Pulmonary artery endothelial cell (primary cell): Measurements from ENCODE around the gene TBXAS1. TPM values are rescaled to one million over a fixed set of nuclear protein-coding genes. Genes with fewer than 3 reads are reported as not detected.

ENCODE experiments used
- DNase-seq: peaks from one replicate; pipeline ENCODE4 v3.0.0-alpha.2; 2011; ENCODE audit warnings: low read depth, low spot score
- total RNA-seq: library from RNA; depleted of rRNA; stranded (reverse); fragments of >200 nt; gene quantifications from 2 replicates; pipeline ENCODE4 v1.2.3, GENCODE V29; 2014

Gene TBXAS1
- 8.1 and 10.6 TPM in 2 replicates for total RNA-seq

GRCh38 chr7:139829025-139829774 lies at the start of gene TBXAS1:
Gene TBXAS1, plus strand, starts transcription at chr7:139829264. Its CDS starts 127 bp downstream, at chr7:139829391.
- no peak for DNase-seq

- DNase-seq: no peak
Measured at GRCh38 chr7:139782932-139783331, 46.1 kb upstream of the TBXAS1 start.

- DNase-seq: no peak
Measured at GRCh38 chr7:139783647-139784385, 45.2 kb upstream of the TBXAS1 start.

- no peak for DNase-seq
Measured at GRCh38 chr7:139784648-139785047, 44.4 kb upstream of the TBXAS1 start.

GRCh38 chr7:139791316-139791715 lies 37.7 kb upstream of the TBXAS1 start:
- DNase-seq: no peak

GRCh38 chr7:139797607-139798006 lies 31.5 kb upstream of the TBXAS1 start:
- DNase-seq: no peak

- no peak for DNase-seq
Measured at GRCh38 chr7:139798221-139798620, 30.8 kb upstream of the TBXAS1 start.

GRCh38 chr7:139798892-139799291 lies 30.2 kb upstream of the TBXAS1 start:
- no peak for DNase-seq

GRCh38 chr7:139799586-139799985 lies 29.5 kb upstream of the TBXAS1 start:
- no peak for DNase-seq

GRCh38 chr7:139804571-139804970 lies 24.5 kb upstream of the TBXAS1 start:
- DNase-seq: no peak

- no peak for DNase-seq
Measured at GRCh38 chr7:139807009-139807408, 22.1 kb upstream of the TBXAS1 start.

GRCh38 chr7:139808427-139808826 lies 20.6 kb upstream of the TBXAS1 start:
- no peak for DNase-seq

GRCh38 chr7:139808846-139809442 lies 20.1 kb upstream of the TBXAS1 start:
- DNase-seq: no peak

- DNase-seq: no peak
Measured at GRCh38 chr7:139811066-139811465, 18.0 kb upstream of the TBXAS1 start.

- DNase-seq: no peak
Measured at GRCh38 chr7:139813151-139813550, 15.9 kb upstream of the TBXAS1 start.

GRCh38 chr7:139813689-139814088 lies 15.4 kb upstream of the TBXAS1 start:
- DNase-seq: no peak

- no peak for DNase-seq
Measured at GRCh38 chr7:139817249-139817648, 11.8 kb upstream of the TBXAS1 start.

GRCh38 chr7:139820089-139820488 lies 9.0 kb upstream of the TBXAS1 start:
- no peak for DNase-seq

GRCh38 chr7:139821349-139822105 lies 7.5 kb upstream of the TBXAS1 start:
- no peak for DNase-seq

GRCh38 chr7:139822855-139823254 lies 6.2 kb upstream of the TBXAS1 start:
- no peak for DNase-seq

GRCh38 chr7:139823959-139824521 lies 5.0 kb upstream of the TBXAS1 start:
- DNase-seq: no peak
